NCI-H146 treated with DMSO at 0.1 percent for 48 hours (cell line): ENCODE measurements around the gene ZNFX1.

Experiments used
- DNase-seq: peaks from one replicate; lab custom pipeline; 2025; ENCODE audit not compliant: unreplicated experiment; lab: John Stamatoyannopoulos, UW

ZNFX1 gene

GRCh38 chr20:49279677-49280462 is 2.0 kb upstream of the ZNFX1 start:
- DNase-seq: no peak

DNA sequence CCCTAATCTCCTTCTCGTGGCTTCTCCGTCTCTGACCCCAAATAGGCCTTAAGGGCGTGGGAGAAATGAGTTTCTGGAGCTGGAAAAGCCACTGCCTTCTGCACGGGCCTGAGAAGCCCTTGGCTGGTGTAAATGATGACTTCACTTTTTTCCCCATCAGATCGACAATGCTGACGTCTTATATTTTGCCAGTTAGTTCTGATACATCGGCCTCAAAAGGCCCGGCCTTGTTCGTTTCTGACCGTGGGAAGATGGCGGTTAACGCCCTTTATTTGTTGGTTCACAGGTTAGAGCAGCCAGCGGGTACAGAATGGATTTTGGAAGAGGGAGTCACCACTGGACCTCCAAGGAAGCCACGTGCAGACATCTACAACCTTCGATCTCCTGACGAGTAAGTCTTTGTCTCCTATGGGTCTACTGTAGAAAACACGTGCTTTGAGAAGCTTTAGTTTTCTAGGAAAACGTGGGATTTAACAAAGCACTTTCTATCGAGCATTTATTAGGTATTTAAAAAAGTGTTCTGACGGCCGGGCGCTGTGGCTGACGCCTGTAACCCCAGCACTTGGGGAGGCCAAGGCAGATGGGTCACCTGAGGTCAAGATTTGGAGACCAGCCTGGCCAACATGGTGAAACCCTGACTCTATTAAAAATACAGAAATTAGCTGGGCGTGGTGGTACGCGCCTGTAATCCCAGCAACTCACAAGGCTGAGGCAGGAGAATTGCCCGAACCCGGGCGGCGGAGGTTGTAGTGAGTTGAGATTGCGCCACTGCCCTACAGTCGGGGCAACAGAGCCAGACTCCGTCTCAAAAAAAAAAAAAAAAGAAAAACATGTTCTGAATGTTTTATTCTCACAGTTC is 1.2 kb upstream of the ZNFX1 start:
- peak; percentile 53 for DNase-seq

DNA sequence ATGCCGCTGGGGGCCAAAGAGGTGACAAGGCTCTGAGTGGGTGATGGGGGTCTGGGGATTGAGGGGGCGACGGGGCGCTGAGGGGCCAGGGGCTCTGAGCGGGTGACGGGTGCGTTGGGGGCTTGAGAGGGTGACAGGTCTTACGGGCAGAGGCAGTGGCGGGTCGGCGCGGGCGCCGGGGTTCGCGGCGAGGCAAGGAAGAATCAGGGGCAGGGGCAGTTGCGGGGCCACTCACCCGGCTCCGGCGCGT is 146 bp downstream of the ZNFX1 start:
- no peak for DNase-seq

DNA sequence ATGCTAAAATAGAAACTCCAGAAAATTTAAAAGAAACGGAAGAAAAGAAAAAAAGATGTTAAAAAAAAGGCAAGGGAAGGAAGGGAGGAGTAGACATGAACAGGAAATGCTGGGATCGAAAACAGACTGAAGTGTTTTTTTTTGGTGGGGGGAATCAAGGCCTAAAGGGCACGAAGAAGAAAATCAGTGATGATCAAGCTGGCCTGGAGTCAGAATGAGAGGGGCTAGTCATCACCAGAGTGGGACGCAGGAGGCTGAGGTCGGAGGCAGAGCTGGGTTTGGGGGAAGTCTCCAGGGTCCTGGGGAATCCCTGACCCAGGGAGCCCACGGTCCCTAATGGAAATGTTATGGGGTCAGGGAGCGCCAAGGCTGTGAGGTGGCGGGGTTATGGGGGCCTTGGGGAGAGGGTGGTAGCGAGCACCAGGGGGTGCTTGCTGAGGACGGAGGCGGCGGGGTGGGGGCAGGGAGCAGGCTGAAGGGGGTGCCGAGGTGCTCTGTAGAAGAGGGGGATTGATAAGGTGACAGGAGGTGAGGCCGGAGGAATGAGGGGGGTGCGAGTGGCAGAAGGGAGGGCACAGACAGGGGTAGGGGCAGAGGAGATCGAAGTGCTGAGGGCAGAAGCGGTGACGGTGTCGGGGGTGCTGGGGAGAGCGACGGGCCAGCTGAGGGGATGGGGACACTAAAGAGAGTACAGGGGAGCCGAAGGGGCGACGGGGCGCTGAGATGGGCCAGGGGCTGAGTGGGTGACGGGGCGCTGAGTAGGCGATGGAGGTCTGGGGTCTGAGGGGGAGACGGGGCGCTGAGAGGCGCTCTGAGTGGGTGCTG is 684 bp downstream of the ZNFX1 start:
- DNase-seq: no peak

DNA sequence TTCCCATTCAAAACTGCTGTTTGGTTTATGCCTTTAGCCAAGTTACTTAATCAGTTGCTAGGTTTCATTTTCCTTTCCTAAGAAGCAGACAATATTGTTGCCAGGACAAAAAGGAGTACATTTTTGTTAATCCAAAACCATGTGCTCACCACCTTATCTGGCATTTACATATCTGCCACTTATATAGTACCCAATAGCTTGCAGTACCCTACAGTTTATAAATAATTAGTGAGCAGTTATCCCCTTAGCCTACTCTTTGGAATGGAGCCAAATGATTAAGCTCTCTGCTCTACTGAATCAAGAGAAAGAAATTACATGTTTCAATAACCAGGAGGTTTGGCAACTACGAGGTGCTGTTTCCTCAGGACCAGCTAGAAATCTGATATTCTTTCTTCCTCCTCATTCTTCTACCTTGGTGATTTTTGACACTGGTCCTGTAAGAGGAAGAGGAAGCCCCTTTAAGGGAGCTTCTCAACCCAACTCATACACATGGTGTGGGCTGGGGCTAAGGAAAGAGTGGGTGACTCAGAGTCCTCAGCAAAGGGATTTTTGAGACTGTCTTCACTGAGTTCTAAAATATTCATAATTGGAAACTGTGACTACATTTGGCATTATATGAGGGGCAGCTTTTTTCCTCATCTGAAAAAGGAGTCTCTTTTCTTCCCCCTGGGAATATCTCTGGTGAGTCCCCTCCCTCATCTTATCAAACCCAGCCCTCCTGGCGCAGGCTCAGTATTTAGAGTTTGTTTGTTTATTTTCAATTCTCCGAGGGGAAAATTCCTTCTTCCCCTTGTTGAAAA is 1.5 kb downstream of the ZNFX1 start:
- DNase-seq: peak; percentile 76

DNA sequence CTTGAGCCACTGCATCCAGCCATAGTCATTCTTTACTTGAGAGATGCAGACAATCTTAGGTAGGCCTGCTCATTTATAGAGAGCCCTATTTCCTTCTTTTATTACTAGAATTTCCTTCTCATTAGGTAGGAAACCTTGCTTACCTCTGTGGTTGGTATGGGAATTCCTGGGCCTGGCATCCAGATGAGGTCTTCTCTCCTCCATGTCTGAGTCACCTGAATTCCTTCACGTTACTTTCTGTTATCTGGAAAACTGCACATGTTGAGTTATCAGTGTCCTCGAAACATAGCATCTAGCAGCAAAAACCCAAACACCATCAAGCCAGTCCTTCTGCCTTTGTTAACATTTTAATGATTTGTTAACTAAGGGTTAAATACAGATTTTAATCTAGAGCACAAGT is 2.2 kb downstream of the ZNFX1 start:
- no peak for DNase-seq

DNA sequence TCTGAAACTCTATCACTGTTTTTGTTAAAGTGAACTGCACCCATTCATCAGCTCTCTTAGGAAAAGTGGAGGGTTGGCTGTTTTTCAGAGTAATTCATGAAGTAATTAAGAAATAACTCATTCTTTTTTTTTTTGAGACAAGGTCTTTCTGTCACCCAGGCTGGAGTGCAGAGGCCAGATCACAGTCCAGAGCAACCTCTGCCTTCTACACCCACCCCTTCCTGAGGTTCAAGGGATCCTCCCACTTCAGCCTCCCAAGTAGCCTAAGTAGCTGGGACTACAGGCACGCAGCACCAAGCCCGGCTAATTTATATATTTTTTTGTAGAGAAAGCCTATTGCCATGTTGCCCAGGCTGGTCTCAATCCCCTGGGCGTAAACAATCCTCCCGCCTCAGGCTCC is 2.6 kb downstream of the ZNFX1 start:
- no peak for DNase-seq

DNA sequence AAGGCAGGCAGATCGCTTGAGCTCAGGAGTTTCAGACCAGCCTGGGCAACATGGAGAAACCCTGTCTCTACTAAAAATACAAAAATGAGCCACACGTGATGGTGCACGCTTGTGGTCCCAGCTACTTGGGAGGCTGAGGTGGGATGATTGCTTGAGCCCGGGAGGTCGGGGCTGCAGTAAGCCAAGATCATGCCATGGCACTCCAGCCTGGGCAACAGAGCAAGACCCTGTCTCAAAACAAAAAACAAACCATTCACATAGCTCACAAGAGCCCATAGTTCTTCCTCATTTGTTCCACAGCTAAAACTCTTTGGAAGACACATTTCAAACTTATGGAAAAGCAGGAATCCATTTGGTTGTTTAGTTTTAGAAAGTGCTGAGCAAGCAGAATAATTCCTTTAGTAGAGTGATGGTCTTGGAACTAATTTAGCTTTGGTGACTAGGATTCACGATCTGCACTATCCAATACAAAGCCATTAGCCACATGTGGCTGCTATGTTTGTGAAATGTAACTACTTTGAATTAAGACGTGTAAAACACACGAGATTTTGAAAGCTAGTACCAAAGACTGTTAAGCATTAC is 4.1 kb downstream of the ZNFX1 start:
- no peak for DNase-seq

DNA sequence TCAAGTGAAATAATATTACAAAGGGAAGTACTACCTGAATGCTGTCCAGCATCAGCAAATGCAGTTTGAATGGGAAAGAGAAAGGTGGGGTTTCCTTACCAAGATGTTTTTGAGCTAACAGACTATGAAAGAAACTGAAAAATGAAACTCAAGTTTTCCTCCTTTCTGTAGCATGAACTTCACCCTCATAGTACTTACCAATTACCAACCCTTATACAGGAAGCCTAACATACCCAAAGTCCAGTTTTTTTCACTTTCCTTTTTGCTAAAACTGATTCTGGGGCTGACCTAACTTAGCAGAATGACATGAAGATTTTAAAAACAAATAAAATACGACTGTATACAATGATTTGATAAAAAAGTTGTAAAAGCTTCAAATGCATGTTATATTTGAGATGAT is 5.2 kb downstream of the ZNFX1 start:
- DNase-seq: no peak

GRCh38 chr20:49270736-49271135 is 7.1 kb downstream of the ZNFX1 start:
- no peak for DNase-seq

GRCh38 chr20:49270177-49270576 is 7.7 kb downstream of the ZNFX1 start:
- DNase-seq: no peak

- no peak for DNase-seq
Observed at GRCh38 chr20:49268600-49269365, 9.1 kb downstream of the ZNFX1 start.

GRCh38 chr20:49267327-49267726 is 10.5 kb downstream of the ZNFX1 start:
- no peak for DNase-seq

DNA sequence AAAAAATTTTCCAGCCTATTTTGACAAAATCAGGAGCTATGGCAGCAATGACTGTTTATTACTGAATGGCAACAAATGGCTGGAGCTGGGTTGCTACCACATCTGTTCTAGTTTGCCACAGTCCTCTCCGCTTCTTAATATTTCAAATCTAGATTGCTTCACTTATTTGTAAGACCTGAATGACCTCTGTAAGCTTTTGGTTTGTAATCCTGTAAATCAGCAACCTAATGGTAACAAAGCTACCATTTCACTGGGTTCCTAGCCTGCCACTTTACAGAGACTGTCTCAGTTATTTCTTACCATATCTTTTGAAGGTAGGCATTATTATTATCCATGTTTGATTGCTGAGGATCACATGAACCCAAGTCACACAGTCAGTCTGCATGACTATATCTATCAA is 15.4 kb downstream of the ZNFX1 start:
- no peak for DNase-seq

GRCh38 chr20:49261173-49261572 is 16.7 kb downstream of the ZNFX1 start:
- DNase-seq: no peak

DNA sequence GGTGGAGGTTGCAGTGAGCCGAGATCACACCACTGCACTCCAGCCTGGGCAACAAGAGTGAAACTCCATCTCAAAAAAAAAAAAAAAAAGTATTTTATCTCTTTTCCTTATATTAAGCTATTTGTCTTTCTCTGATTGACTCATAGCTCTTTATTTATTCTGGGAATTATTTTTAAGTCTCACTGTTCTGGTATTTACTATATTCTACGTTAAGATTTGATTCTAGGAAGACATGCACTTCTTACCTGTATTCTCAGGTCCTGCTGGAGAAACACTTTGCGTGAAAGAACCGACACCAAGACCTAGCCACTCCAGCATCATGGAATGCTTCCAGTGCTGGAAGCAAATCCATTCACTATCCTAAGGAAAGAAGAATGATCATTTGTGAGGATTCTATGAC is 17.6 kb downstream of the ZNFX1 start:
- DNase-seq: no peak

- no peak for DNase-seq
Observed at GRCh38 chr20:49259799-49260198, 18.1 kb downstream of the ZNFX1 start.

GRCh38 chr20:49259284-49259683 is 18.6 kb downstream of the ZNFX1 start:
- no peak for DNase-seq

DNA sequence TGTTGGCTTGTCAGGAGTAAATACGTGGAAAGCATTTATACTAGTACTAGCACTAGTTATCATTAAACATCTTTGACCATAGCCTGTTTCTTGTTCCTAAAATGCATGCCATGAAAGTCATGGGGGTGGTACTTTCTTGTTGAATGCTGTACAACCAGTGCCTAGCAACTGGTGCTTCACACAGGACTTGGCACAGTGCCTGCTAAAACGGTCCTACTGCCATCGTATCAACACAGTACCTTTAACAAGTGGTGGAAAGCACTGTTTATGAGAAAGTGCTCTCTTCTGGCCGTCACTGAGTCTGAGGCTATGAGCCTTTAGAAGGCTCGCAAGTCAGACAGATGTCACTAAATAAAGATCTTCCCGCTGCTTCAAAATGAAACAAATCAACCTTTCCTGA is 21.6 kb downstream of the ZNFX1 start:
- DNase-seq: no peak
